GM12873 (cell line): ENCODE results near the gene SHROOM4.

Source experiments
- TF ChIP-seq, protein P1 (sequence below): IDR thresholded peaks from 2 replicates; pipeline ENCODE4 v1.5.1; 2012; ENCODE audit warnings: low read depth, mild to moderate bottlenecking, moderate library complexity, low read length, control low read depth; ENCODE audit not compliant: insufficient read depth; ENCODE audit errors: missing control alignments

Gene SHROOM4

DNA sequence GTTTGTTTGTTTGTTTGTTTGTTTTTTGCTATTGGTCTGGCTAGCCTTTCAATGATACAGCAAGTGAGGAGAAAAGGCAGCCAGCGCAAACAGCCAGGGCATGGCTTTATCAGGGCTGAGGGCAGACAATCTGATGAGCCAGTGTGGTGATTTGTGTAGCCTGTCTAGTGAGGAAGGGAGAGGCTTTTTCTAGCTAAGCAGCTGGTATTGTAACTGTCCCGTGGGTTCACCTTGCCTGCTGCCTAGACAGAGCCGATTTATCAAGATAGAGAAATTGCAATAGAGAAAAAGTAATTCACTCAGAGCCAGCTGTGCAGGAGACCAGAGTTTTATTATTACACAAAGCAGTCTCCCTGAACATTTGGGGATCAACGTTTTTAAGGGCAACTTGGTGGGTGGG is 28.2 kb upstream of the SHROOM4 start:
- TF ChIP-seq, protein P1, sequence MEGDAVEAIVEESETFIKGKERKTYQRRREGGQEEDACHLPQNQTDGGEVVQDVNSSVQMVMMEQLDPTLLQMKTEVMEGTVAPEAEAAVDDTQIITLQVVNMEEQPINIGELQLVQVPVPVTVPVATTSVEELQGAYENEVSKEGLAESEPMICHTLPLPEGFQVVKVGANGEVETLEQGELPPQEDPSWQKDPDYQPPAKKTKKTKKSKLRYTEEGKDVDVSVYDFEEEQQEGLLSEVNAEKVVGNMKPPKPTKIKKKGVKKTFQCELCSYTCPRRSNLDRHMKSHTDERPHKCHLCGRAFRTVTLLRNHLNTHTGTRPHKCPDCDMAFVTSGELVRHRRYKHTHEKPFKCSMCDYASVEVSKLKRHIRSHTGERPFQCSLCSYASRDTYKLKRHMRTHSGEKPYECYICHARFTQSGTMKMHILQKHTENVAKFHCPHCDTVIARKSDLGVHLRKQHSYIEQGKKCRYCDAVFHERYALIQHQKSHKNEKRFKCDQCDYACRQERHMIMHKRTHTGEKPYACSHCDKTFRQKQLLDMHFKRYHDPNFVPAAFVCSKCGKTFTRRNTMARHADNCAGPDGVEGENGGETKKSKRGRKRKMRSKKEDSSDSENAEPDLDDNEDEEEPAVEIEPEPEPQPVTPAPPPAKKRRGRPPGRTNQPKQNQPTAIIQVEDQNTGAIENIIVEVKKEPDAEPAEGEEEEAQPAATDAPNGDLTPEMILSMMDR, result no peak

DNA sequence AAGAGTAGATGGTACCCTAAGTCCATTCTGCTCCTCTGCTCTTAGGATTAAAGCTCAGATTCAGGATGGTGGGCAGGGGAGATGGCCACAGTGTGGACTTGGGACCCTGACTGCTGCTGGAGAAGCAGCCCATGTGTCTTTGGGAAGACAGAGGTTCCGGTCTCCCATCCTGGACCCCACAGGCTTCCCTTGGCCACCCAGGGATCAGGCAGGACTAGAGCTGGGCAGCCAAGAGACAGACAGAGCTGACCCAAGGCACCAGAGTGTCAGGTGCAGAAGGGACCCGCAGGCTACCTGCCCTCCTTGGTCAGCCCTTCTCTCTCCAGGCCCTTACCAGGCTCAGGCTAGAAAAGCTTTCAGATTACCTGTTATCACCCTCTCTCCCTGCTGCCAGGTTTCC is 25.7 kb upstream of the SHROOM4 start:
- TF ChIP-seq, protein P1, result no peak

DNA sequence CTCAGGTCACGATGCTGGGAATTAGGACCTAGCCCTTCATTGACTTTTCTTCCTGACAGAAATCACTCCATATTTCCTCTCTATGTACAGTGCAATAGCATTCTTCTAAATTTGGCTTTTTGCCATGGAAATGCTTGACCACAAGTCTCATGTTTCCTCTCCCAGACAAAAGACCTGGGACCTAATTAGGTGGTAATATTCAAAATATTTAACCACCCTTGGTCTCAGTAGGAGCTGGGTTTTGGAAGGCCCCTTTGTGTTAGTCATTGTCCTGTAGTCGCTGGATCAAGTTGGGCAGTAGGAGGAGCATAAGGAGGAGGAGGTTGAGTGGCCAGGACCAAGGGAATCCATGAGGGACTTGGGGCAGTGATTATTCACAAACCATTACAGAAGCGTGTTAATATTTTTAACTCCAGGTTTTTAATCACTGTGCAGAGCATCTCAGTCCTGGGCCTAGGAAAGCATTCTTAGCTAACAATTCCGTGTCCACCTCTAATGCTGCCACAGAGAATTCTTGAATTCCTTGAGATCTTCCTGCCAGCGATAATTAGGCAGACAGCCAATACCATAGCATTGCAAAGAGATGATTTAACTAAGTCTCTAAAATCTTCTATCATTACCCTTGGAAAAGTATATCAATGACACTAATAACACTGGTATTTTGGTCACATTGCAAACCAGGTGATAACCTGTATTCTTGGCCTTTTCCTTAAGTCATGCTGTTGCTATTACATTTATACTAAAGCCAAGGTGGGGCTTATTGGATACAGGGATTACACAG is 25.0 kb upstream of the SHROOM4 start:
- TF ChIP-seq, protein P1, result no peak

GRCh38 chrX:50827996-50828395 is 14.0 kb upstream of the SHROOM4 start:
- TF ChIP-seq, protein P1, result no peak

DNA sequence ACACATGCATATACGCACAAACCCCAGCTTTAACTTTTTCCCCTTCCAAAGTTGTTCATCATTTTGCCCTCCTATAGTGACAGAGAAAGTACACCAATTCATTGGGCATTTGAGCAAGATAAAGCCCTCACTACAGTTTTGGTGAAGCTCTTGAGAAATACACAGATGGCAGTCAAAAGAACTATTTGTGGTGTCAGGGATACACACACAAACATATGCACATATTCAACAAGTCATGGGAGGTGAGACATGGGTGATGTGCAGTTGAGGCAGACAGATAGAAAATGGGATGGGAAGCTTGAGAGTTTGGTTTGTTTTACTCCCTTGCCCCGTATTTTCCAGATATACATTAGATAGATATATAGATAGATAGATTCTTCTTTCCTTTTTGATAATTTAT is 11.8 kb upstream of the SHROOM4 start:
- TF ChIP-seq, protein P1, result no peak

- TF ChIP-seq, protein P1, result no peak
These were observed 5.0 kb upstream of the SHROOM4 start for GRCh38 chrX:50818986-50819385.

GRCh38 chrX:50815120-50815519 is 1.1 kb upstream of the SHROOM4 start:
- TF ChIP-seq, protein P1, result no peak
